ENCODE results near the gene RDH8.

DNA sequence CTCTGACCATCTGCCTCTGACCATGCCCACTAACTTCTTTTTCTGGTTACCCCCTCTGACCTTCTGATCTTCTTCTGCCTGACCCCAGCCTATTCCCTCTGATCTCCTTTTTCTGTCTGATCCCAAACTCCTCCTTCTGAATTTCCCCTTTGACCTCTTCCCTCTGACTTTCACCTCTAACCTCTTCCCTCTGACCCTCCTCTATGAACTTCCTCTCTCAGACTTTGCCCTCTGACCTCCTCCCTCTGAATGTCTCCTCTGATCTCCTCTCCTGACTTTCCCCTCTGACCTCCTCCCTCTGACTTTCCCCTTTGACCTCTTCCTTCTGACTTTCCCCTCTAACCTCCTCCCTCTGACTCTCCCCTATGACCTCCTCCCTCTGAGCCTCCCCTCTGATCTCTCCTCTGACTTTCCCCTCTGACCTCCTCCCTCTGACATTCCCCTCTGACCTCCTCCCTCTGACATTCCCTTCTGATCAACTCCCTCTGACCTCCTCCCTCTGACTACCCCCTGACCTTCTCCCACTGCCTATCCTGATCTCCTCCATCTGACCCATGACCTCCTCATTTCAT, 6.4 kb upstream of the RDH8 start:
- TF ChIP-seq, protein P1, sequence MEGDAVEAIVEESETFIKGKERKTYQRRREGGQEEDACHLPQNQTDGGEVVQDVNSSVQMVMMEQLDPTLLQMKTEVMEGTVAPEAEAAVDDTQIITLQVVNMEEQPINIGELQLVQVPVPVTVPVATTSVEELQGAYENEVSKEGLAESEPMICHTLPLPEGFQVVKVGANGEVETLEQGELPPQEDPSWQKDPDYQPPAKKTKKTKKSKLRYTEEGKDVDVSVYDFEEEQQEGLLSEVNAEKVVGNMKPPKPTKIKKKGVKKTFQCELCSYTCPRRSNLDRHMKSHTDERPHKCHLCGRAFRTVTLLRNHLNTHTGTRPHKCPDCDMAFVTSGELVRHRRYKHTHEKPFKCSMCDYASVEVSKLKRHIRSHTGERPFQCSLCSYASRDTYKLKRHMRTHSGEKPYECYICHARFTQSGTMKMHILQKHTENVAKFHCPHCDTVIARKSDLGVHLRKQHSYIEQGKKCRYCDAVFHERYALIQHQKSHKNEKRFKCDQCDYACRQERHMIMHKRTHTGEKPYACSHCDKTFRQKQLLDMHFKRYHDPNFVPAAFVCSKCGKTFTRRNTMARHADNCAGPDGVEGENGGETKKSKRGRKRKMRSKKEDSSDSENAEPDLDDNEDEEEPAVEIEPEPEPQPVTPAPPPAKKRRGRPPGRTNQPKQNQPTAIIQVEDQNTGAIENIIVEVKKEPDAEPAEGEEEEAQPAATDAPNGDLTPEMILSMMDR (IDR thresholded peaks at IDR 0.05; ENCODE audit: low read length), result no peak
- no peak for TF ChIP-seq EZH2 (IDR thresholded peaks at IDR 0.05; ENCODE audit: borderline replicate concordance, low read length)
